Measurements from ENCODE around the gene SUMO2. TPM values are rescaled to one million over a fixed set of nuclear protein-coding genes. Genes with fewer than 3 reads are reported as not detected.

Gene SUMO2
- total RNA-seq (2014; rRNA removed; shearing (Covaris generic)), result 133 and 139 TPM in 2 replicates
- polyA plus RNA-seq (2016; fragmentation: Nextera tagmentation; extraction: Ambion mirVana), result 784 and 890 TPM in 2 replicates
- long read RNA-seq, transcript SUMO2-203 (4 exons, 490 nt), result minor isoform, 10 of 531 reads
- long read RNA-seq, transcript SUMO2-202 (4 exons, 3,190 nt), result major isoform, 507 of 531 reads
- long read RNA-seq, partial matches to known transcripts, result 2 of 531 reads
- long read RNA-seq, other reads (novel, unspliced or antisense), result 11 of 531 reads

DNA sequence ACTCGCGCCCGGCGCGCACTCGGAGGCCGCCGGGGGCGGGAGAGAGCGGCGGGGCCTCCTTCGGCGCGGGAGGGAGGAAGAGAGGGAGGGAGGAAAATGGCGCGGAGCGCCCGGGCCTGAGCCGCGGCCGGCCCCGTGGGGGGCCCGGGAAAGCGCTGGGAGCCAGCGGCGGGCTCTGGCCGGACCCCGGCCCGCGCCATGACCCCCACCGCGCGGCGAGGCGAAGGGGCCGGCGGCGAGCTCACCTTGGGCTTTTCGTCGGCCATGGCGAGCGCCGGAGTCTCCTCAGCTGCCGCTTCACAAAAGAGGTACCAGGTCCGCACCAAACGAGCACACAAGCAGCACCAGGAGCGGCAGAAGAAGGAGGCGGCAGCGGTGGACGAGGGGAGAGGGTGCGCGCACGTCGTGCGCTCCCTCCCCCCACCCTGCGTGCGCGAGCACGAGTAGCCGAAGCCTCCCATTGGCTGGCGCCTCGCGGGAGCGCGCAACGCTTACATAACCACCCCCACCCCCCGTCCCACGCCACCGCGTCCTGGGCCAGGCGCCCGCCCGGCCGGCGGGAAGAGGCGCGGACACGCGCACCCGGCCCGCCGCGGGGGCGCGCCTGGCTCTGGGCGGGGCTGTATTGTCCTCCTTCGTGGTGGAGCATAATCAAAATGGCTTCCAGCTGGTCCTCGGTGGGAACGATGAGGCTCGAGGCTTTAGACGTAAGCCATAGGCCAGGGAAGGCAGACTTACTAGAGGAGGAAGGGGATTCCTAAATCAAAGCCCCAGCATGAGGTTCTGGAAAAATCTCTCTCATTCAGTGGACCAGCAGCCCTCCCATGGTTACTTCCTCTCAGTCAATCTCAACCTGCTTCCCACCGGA lies at the start of gene SUMO2:
Gene SUMO2, minus strand, starts transcription at position 391 of the 868 bp plus-strand sequence. Its CDS starts 125 bp downstream, at position 266.
- peak within 1 kb of the TSS; percentile 90 for H3K4me3 Mint-ChIP-seq
- no peaks in the 10 kb centered on the region for H3K9me2 ChIP-seq (ENCODE audit: insufficient read depth)
- ATAC-seq (peak; percentile 81), DNase-seq (ENCODE audit: low spot score) (peak; percentile 97)
- H3K27ac Mint-ChIP-seq, result peak within 1 kb of the TSS; percentile 91
- H3K4me1 ChIP-seq (ENCODE audit: insufficient read depth), result 0 out of 2 replicates have a peak, but pooled peaks cover 13% of the 10 kb centered on the region
- H3K9me3 Mint-ChIP-seq, result peaks cover 4% of the 10 kb centered on the region; the same call in 1 of the 3 replicates
- H3K27ac ChIP-seq (ENCODE audit: low read depth), result peak within 1 kb of the TSS; percentile 96
- peak; percentile 45; the same call in 1 of the 2 replicates for TF ChIP-seq CREB1 (CRISPR knock-in tag; IDR thresholded peaks at IDR 0.05; ENCODE audit: low read depth)
- TF ChIP-seq, protein P1, sequence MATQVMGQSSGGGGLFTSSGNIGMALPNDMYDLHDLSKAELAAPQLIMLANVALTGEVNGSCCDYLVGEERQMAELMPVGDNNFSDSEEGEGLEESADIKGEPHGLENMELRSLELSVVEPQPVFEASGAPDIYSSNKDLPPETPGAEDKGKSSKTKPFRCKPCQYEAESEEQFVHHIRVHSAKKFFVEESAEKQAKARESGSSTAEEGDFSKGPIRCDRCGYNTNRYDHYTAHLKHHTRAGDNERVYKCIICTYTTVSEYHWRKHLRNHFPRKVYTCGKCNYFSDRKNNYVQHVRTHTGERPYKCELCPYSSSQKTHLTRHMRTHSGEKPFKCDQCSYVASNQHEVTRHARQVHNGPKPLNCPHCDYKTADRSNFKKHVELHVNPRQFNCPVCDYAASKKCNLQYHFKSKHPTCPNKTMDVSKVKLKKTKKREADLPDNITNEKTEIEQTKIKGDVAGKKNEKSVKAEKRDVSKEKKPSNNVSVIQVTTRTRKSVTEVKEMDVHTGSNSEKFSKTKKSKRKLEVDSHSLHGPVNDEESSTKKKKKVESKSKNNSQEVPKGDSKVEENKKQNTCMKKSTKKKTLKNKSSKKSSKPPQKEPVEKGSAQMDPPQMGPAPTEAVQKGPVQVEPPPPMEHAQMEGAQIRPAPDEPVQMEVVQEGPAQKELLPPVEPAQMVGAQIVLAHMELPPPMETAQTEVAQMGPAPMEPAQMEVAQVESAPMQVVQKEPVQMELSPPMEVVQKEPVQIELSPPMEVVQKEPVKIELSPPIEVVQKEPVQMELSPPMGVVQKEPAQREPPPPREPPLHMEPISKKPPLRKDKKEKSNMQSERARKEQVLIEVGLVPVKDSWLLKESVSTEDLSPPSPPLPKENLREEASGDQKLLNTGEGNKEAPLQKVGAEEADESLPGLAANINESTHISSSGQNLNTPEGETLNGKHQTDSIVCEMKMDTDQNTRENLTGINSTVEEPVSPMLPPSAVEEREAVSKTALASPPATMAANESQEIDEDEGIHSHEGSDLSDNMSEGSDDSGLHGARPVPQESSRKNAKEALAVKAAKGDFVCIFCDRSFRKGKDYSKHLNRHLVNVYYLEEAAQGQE (IDR thresholded peaks at IDR 0.05; ENCODE audit: unreplicated experiment), result peak; percentile 7
- TF ChIP-seq ZNF114 (CRISPR knock-in tag; IDR thresholded peaks at IDR 0.05), result 0 out of 2 replicates have a peak, but pooled peaks have one; percentile 60
- TF ChIP-seq, protein P2, sequence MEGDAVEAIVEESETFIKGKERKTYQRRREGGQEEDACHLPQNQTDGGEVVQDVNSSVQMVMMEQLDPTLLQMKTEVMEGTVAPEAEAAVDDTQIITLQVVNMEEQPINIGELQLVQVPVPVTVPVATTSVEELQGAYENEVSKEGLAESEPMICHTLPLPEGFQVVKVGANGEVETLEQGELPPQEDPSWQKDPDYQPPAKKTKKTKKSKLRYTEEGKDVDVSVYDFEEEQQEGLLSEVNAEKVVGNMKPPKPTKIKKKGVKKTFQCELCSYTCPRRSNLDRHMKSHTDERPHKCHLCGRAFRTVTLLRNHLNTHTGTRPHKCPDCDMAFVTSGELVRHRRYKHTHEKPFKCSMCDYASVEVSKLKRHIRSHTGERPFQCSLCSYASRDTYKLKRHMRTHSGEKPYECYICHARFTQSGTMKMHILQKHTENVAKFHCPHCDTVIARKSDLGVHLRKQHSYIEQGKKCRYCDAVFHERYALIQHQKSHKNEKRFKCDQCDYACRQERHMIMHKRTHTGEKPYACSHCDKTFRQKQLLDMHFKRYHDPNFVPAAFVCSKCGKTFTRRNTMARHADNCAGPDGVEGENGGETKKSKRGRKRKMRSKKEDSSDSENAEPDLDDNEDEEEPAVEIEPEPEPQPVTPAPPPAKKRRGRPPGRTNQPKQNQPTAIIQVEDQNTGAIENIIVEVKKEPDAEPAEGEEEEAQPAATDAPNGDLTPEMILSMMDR (conservative IDR thresholded peaks at IDR 0.05; ENCODE audit: low read depth in 2 of 2), result no peak
- no peak for TF ChIP-seq STAT1 (IDR thresholded peaks at IDR 0.05; ENCODE audit: unreplicated experiment)
- TF ChIP-seq ETS1 (IDR thresholded peaks at IDR 0.05), result peak; percentile 21; the same call in 1 of the 2 replicates
- TF ChIP-seq POLR2AphosphoS5 (IDR thresholded peaks at IDR 0.05; ENCODE audit: low read depth), result peak; percentile 88
- H3K79me2 ChIP-seq (replicated peaks; ENCODE audit: insufficient read depth), result peaks cover 49% of the 10 kb centered on the region
- H3F3A ChIP-seq (replicated peaks; ENCODE audit: low read depth), result peaks cover 15% of the 10 kb centered on the region
- H3K36me3 Mint-ChIP-seq (ENCODE audit: low read depth), result peaks cover 40% of the 10 kb centered on the region
- H2AFZ ChIP-seq, result no peak within 1 kb of the TSS
- H3K36me3 ChIP-seq (ENCODE audit: insufficient read depth), result peaks cover 20% of the 10 kb centered on the region
- peaks cover 32% of the 10 kb centered on the region for H4K20me1 ChIP-seq (replicated peaks; ENCODE audit: insufficient read depth)
- H3K27me3 Mint-ChIP-seq (ENCODE audit: insufficient read depth, low read depth, poor library complexity), result peaks cover 14% of the 10 kb centered on the region
- H3K27me3 ChIP-seq (ENCODE audit: insufficient read depth), result no peaks in the 10 kb centered on the region
- H3K4me3 ChIP-seq, result peak within 1 kb of the TSS; percentile 85
- H3K4me1 Mint-ChIP-seq, result peaks cover 21% of the 10 kb centered on the region
- H3K4me2 ChIP-seq, result peak within 1 kb of the TSS; percentile 96

Measured in GM23338 (cell line).